Midbrain (tissue), 1 donor: ENCODE data around the gene EXOC6B.

Experiments
- DNase-seq: peaks from one replicate; lab custom pipeline; 2025; lab: John Stamatoyannopoulos, UW

Gene EXOC6B

DNA sequence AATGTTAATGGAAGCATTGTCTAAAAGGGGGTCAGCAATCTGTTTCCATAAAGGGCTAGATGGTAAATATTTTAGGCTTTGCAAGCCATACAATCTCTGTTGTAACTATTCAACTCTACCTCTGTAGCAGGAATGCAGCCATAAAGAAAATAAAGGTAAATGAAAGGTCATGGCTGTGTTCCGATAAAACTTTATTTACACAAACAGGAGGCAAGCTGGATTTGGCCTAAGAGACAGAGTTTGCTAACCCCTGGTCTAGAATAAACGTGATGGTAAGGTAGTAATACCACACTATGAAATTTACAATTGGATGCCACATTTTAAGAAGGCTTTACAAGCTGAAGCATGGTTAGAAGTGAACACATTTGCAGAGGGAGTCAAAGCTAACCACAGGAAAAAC lies 91.4 kb downstream of the EXOC6B start:
- no peak for DNase-seq

DNA sequence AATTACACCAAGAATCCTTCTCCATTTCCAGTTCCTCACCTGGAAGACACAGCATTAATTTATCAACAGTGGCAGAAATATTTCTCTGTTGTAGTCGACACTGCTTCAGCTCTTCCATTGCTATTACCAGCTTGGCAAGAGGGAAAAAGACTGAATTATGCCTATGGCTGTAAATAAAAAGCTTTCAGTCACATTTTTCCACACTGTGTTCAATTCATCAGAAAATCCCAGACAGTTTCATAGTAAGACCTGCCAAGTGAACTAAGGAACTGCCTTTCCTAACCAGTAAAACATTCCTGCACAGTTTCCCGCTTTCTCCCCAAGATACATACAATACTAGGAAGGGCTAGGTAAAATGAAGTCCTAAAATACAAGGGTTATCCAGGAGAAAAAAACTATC lies 94.7 kb downstream of the EXOC6B start:
- no peak for DNase-seq

DNA sequence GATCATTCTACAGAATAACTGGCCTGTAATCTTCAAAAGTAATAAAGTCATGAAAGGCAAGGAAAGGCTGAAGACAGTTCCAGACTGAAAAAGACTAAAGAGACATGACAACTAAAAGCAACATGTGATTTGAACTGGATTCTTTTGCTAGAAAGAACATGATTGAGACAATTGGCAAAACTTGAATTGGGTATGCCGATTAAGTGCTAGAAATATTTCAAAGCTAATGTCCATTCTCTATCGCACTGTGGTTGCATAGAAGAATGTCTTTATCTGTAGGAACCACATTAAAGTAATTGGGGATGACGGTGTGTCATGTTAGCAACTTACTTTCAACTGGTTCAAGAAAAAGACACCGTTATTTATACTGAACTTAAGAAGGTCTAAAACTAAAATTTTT lies 98.5 kb downstream of the EXOC6B start:
- DNase-seq = no peak

DNA sequence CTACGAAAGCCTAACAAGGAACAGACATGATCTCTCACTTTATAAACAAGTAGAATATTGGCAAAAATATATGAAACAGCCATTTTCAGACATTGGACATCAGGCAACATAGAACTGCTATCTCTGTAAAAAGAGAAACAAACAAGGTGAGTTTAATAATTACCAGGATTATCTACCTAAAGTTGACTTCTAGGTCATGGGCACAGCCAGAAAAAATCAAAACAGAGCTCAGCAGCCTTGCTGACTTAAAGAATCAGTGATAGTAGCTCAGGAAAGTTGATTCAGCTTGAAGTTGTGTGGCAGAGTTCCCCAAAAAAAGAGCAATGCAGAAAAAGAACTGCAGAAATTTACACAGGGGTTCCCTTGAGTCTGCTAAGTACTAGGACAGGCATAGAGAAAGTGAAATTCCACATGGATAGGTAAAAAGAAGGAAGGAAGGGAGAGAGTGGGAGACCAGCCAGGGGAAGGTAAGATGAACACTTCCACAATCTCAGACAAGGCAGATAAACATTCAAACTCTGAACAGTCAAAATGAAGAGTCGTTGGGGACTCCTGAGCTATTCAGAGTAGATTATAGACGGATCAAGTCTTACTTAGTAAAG lies 102.0 kb downstream of the EXOC6B start:
- no peak for DNase-seq

DNA sequence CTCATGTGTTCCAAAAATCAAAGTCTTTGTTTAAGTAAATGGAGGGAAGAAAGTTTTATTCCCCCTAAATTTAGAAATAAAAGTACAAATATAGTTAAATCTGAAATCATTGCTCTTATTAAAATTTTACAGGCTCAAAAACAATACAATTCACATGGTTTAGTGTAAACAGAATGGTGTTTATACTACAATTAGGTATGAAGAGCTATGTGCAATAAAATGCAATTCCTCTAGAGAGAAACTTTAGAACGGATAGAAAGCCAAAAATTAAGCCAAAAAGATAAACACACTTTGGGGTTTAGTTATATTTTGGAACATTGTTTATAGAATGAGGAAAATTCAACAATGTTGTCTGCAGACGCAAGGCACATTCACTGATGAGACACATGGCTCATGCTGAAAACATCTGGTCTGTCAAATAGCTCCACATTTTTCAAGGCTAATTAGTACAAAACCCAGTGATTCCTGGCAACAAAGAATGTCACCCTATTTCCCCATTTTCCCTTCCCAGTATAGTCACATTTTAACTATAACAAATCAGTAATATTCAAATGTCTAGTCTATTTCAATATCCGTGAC lies 103.3 kb downstream of the EXOC6B start:
- DNase-seq = no peak

DNA sequence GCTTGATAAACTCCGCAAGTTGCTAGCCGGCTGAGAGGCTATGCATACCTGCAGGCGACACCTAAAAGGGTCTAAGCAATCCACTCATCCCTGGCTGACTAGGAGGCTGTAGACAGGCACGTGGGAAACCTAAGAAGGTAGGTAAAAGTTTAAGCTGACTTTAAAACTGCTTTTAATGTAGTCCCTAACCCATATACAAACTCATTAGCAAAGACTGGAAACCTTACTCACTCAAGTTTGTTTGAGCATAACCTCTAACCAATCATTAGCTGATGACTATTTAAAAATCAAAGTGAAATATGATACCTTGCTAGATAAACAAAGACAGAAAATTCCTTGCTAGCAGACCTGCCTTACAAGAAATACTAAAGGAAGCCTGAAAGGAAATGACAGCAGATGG lies 106.4 kb downstream of the EXOC6B start:
- DNase-seq = no peak

DNA sequence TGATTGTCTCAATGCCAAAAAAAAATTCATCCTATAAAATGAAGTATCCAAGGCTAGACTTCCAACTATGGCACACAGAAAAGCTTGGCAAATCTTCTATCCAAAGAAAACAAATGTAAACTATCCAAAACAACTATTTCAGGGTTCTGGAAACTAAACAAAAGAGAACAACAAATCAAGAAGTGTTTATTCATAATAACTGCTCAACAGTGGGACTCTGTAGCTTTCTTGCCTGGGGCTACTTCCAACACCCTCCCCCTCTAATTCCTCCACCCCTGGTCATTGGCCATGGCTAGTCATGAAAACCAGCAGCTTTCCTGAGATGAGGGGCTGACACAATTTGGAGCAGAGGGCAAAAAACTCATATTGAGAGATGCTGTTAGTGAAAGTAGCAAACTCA lies 107.0 kb downstream of the EXOC6B start:
- no peak for DNase-seq

DNA sequence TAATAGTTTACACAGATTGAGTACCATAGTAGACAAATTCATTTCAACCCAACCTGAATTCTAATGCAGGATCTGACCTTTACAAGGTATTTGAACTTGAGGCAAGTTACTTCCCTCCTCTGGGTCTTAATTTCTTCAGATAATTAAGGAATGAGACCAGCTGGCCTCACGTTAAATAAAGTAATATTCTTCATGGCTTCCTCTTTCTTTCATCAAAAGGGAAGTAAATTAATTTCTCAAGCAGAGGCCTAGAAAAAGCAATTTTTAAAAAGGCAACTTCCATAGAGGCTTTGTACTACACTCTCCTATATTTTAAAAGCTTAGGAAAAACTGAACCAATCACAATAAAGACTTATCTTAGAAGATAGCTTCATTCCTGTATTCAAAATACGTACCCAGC lies 109.2 kb downstream of the EXOC6B start:
- no peak for DNase-seq

DNA sequence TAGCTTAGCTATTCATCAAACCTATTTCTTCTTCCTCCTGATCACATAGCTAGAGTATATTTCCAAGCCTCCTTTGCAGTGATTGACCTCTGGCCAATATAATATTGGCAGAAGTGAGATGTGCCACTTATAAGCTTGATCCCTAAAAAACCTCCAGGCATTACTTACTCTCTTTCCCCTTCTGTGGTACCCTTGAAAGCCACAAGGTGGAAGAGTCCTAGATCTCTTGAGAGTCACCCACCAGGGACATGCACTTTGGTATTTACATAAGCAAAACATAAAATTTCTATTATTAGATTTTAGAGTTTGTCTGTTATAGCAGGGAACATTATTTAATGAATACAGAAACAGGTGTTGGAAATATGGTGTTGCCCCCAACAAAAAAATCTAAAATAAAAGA lies 112.0 kb downstream of the EXOC6B start:
- DNase-seq = no peak

DNA sequence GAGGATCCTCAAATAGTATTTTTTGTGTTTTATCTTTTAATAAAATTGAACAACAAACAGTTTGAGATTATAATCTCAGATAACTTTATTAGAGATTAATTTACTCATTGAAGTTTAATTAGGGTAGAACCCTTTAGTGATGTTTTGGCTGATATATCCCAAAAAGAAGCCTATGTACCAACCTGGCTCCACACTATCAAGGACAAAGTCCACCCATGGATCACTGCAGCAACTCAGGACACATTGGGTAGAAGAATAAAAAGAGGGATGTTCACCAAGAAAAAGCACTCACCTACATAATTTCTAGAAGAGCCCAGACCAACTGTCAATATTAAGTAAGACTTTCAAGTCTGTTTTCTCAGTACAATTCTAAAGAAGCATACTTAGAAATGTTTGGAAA lies 112.9 kb downstream of the EXOC6B start:
- no peak for DNase-seq

DNA sequence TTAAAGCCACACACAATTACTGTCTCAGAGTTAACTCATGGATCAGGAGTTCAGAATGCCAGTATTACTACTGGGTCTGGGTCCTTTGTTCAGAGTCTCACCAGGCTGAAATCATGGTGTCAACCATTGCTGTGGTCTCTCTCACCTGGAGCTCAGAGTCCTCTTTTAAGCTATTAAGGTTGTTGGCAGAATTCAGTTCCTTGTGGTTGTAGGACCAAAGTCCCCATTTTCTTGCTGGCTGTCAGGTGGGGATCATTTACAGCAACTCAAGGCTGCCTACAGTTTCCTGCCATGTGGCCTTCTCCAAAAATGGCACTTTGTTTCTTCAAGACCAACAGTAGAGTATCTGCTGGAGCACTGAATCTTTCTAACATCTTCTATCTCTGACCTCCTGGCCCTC lies 113.5 kb downstream of the EXOC6B start:
- DNase-seq = no peak

DNA sequence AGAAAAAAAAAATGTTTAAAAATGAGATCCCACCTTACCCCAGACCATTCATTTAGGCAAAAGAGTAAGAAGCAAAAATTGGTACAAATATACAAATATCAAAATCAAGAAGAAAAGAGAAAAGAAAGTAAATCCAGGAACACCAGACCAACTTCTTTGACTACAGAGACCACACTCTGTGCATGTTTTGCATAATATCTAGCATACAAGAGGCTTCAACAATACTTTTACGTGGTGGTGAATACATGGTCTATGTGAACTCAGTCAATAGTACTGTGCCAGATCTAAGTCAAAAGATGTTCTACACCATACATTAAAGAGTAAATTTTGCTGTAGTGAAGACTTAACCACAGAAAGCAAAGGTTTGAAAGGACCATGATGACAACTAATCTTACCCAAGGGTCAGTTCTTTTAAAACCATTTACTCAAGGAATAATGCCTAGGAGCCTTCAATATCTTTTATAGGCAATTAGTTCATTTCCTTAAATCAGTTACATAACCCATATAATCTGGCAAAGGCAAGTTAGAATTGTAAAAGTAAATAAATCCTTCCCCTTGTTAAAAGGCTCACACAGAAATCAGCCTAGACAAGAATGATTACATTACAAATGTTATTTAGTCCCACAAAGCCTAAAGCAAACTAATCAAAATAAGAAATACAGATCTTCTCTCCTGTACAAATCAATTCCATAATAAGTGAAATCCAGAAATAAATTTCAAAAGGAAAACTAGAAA lies 115.2 kb downstream of the EXOC6B start:
- no peak for DNase-seq

DNA sequence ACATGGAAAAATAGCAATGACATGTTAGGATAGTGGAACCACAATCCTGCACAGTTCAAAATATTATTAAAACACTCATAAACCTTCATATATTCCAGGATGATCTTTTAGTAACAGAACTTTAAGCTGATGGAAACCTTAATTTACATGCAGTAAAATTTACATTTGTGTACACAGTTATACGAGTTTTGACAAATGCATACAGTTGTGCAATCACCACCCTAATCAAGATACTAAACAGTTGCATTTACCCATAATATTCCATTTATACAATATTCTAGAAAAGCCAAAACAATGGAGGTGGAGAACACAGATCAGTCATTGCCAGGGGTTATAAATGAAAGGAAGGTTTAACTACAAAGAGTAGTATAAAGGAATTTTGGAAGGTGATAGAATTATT lies 117.6 kb downstream of the EXOC6B start:
- no peak for DNase-seq

DNA sequence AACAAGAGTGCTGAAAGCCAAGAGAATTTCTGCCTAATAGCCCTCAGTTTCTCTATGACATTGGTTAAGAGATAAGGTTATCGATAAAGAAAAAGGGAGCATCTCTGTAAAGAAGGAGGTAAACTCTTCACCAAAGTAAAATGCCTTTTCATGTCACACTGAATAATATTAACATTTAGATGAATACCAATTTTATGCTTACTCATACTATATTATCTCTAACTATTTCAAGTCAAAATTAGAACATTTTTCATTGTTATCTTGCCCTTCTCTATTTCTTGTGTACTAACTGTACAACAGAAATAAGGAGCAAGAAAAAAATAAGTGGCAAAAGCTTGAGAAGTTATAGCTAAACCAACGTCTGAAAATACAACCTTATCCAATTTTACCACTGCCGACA lies 127.5 kb downstream of the EXOC6B start:
- DNase-seq = no peak

DNA sequence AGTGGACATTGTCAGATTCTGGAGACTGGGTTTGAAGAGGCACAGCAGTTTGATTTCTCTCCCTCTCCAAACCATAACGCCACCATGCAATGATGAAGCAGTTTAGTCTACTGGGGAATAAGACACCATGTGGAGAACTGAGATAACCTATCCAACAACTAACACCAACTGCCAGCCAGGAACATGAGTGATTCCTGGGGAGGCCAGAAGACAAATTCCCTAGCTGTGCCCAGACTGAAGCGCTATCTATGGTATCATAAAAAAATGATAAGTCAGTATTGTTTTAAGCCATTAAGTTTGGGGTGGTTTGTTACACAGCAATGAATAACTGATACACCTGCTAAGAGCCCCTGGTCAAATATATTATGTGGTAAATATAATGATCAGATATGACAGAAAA lies 129.3 kb downstream of the EXOC6B start:
- DNase-seq = no peak

DNA sequence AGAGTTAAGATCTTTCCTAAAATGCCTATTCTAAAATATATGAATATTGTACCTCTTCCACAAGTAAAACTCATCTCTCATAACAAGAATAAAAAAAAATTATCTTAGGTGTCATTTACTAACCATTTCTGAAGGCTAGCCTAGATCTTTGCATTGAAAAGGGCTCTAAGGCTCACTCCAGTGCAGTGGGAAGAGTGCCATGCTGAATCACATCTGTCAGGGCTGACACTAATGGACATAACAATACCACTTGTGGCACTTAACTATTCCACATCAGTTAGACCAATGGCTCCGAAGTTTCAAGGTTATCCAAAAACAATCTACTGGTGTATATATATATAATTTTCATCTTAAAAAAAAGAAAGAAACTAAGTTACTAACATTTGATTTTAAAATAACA lies 130.2 kb downstream of the EXOC6B start:
- DNase-seq = no peak

DNA sequence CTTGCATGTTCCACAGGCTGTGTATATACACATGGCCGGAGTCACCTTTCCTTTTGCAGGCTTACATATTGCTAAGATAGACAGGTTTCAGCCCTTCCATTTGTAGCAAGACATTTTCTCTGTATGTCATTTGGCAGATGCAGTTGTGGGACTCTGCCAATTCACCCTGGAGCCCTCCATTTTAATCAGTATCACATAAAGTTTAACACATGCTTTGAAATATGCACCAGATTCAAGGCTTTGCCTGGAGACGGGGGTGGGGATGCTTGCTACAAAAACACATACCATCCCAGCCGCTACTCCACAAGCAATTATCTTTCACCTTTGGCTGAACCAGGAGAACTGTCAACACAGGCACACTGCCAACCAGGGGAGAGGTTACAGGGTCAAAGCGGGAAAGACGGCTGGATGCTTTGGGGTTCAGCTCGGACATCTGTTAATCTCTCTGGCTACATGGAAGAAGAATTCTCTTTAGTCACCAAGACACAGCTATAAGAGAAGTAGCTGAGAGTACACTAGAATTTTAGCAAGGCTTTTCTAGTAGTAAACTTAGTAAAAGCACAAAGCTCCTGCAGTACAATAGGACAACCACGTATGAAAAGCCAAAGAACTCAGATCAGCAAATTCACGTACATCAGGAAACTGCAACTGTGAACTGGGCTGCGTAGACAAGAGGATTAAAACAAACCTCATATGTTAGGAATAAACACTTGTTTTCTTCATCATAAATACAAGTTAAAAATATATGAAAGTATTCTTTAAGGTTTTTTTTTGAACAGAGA lies 130.9 kb downstream of the EXOC6B start:
- no peak for DNase-seq

DNA sequence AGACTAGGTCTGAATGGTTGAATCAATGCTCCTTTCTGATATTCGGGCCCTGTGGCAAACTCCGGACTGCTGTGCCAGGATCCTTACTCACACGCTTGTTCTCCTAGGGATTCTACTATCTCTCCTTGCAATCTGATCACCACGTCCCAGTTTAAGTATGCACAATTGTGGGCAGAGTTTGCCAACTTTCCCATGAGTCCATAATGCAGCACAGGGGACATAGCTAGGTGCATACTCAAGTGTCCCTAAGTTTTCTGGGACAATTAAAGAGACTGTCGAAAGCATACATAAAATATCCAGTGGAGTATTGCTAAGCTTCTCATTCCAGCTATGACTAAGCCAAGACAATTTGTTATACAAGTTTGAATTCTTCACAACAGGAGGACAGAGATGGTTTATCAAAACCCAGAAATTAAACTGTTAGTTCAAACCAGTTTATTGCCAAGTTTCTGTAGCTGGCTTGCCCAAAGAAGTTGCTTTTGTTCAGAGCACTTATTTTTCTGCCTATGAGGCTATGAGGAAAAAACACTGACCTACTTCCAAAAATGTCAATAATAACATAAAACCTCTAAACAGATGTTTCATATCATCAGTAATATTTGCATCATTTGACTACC lies 136.1 kb downstream of the EXOC6B start:
- no peak for DNase-seq

DNA sequence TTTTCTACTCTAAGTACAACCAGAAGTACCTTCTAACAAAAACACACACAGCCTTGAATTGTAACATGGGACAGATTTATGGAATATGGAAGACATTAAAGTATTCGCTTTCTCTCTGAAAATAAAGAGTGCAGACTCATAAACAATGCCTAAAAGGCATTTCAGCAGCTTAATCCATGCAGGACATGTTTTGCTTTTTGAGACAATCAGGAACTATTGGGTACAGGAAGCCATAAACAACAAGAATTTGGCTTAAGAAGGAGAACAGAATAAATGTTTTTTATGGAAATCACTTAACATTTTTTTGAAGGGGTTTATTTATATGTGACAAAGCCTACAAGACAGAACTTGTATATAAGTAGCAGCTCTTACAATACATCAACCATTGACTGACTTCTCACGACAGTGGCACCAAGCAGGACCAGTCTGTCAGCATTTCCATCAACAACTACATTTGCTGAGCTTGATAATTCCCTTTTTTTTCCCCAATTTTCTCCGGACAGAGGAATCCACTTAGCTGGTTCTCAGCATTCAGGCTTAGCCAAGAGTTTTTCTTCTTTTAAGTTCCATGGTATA lies 140.1 kb downstream of the EXOC6B start:
- no peak for DNase-seq

DNA sequence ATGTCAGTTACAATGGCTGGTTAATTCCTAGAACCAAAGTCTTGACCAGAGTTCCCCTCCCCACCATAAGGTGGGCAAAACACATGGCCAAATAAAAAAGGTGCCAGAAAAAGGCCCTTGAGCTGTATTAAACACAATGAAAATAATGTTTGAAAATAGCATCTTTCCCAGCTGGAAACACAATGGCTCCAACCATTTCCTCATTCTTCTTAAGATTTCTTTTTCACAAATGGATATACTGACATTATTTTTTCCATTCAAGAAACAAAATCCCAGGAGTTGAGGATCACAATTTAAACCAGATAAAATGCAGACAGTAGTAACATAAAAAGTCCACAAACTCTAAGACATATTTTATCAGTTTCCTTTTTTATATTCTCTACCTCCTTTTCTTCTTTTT lies 143.8 kb downstream of the EXOC6B start:
- DNase-seq = no peak

DNA sequence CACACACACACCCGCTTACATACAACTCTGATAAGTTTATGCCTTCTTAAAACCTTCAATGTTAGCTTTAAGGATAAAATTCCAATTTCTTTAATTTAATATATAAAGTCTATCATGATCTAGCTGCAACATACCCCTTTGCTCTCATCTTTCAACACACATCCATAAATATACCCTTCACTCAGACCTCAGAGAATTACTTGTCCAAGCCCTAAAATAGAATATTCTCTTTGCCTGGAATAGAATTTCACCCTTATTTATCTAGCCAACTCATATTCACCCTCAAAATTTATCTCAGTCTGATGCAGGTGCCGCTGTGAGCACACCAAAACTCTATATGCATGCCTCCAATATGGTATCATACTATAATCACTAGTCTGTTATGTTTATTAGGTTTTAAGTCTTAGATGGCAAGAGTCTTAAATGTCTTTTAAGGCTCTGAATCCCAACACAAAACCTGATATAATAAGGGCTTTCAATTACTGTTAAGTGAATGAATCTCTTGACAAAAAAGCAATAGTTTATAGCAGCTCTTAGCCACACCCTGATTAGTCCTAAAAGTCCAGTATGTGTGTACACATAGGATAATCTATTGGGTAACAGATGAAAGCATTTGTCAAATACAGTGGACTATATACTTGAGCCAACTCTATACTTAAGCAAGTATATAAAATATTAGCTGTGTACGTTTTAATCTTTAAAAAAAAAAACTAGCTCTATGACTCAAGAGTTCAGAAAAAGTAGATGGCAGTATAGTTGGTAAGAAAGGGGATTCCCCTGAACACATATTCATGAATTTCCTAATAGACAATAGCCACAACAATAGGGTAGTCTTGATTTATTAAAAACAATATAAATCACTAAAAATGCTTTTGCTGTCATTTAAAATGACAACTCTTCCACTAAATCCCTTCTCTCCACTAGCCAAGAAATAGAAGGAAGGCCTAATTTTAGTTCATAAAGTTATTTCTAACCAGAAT lies 144.5 kb downstream of the EXOC6B start:
- no peak for DNase-seq
